IPS-11a (cell line): ENCODE data around the gene FXYD3.

ENCODE experiments used
- H3K4me3 ChIP-seq: one replicate; pipeline ENCODE4 v1.5.1; 2013; ENCODE audit warnings: low read depth, low read length, control low read depth

Gene FXYD3, protein sequence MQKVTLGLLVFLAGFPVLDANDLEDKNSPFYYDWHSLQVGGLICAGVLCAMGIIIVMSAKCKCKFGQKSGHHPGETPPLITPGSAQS

DNA sequence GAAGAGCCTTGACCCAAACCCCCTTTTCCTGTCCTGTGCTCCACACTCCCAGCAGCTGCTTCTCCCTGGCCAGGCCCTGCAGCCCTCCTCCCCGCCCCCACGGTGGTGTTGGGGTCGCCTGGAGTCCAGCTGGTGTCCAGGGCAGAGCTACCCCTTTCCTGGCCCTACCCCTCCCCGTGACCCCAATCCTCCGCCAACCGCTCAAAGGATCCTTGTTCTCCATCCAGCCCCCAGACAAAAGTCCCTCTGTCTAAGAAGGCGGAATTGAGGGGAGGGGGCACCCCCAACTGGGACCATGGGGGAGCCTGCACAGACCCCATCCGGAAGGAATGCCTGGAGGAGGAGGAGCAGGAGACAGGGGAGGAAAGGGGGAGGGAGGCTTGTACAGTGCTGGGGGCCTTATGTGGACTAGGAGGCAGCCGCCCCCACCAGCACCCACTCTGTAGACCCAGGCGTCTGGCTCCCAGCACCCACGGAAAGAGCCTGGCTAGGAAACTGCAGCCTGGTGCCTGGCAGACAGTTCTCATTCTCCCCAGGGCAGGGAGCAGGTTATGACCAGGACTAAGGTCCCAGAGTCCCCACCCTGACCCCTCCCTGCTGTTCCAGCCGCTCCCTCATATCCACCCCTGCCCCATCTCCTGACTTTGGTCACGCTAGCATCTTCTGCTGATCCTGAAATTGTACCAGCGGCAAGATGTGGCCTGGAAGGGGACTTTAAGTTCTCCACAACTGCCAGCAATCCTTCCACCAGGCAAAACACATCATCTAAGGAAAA lies at the start of gene FXYD3:
Gene FXYD3 (plus strand): TSS at position 647 of the 775 bp plus-strand sequence. CDS start 3,554 bp downstream, outside the sequence.
- no peak within 1 kb of the TSS for H3K4me3 ChIP-seq

DNA sequence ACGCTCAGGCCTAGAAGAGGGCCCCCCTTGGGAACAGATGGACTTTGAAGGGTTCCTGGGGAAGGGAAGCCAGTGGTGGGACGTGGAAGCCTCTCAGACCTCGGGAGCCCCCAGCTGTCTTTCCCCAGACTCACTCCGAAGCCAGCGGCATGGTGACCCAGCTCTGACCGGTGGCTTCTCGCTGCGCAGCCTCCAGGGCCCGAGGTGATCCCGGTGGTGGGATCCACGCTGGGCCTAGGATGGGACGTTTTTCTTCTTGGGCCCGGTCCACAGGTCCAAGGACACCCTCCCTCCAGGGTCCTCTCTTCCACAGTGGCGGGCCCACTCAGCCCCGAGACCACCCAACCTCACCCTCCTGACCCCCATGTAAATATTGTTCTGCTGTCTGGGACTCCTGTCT lies 49.5 kb upstream of the FXYD3 start:
- no peak overlapping the region for H3K4me3 ChIP-seq

DNA sequence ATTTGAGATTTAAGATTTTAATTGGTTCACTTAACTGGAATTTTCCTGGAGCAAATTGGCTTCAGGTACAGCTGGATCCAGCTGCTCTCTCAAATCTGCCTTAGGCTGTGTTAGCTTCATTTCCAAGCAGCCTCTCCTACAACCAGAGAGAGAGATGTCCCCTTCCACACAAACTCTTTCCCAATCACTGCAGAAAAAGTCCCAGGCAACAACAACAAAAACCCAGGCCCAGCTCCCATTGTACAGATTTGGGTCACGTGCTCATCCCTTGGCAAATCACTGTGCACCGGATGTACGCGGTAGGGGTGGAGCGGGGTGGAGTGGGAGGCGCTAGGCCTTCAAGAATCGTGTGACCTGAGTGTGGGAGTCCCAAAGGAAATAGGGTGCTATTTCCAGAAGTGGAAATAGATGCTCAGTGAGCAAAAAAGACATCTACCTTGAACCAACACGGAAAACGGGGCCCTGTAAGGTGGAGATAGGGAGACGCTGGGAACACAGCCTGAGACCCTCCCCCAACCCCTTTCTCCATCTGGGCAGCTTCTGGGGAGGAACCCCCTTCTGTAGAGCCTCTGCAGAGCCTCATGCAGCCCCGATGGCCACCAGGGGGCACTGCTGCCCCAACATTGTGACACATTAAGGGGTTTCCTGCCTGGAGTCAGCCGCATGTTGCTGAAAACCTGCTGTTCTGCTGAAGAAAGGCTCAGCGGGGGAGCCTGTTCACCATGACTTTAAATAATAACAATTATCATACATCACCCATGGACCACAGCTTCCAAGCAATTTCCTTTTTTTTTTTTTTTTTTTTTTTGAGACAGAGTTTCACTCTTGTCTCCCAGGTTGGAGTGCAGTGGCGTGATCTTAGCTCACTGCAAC lies 48.7 kb upstream of the FXYD3 start:
- H3K4me3 ChIP-seq: no peak overlapping the region

DNA sequence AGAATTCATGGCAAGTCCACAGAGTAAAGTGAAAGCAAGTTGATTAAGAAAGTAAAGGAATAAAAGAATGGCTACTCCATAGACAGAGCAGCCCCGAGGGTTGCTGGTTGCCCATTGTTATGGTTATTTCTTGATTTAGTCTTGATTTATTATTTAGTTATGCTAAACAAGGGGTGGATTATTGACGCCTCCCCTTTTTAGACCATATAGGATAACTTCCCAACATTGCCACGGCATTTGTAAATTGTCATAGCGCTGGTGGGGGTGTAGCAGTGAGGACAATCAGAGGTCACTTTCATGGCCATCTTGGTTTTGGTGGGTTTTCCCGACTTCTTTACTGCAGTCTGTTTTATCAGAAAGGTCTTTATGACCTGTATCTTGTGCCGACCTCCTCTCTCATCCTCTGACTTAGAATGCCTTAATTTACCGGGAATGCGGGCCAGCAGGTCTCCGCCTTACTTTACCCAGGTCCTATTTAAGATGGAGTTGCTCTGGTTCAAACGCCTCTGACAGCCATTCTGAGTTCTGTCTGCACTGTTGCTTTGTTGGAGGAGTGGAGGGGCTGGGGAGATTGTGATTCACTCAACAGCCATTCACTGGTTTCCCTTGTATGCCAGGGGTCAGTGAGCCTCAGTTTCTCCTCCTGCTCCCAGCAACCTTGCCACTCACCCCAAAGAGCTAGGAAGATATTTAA lies 46.5 kb upstream of the FXYD3 start:
- H3K4me3 ChIP-seq: no peak overlapping the region

DNA sequence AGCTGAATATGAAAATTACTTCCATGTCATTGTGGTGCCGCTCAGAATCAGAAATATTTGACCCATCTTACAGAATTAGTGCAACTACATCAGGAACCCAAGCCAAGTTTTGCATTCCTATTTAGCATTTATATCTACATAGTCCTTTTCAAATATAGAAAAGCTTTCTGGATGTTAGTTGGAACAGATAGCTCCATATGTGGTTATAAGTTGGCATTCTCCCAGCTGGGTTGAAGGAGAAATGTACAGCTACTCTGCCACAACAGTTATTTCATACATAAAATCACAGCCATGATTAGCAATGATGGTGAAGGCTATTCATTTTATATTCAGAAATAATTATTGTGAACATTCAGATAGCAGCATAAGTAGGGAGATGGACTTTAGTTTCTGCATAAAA lies 45.9 kb upstream of the FXYD3 start:
- H3K4me3 ChIP-seq: no peak overlapping the region

DNA sequence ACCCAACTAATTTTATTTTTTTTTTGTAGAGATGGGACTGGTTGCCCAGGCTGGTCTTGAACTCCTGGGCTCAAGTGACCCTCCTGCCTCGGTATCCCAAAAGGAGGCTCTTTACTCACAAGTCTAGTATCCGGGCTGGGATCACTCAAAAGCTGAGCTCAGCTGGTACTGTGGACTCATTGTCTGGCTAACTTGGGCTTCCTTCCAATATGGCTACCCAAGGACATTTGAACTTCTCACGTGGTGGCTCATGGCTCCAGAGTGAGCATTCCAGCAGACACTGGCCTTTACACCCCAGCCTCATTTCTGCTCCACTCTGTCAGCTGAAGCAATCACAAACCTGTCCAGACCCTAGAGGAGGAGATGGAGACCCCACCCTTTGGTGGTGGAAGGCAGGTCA lies 45.2 kb upstream of the FXYD3 start:
- no peak overlapping the region for H3K4me3 ChIP-seq

DNA sequence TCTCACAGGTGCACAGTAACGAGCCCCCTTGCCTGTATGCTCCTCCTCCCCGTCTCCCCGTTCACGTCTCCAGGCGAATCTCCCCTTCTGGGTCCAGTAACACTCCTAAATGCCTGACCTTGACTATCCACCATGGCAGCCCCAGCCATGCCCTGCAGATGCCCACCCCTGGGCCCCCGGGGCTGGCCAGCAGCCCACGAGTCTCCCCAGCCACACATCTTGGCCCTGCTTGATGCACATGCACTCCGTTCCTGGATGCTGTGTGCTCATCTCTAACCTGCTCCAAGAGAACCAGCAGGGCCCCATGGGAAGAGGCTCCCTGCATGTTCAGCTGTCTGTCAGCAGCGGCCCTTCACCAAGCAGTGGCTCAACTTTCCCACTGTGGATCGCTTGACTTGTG lies 42.1 kb upstream of the FXYD3 start:
- H3K4me3 ChIP-seq: no peak overlapping the region

DNA sequence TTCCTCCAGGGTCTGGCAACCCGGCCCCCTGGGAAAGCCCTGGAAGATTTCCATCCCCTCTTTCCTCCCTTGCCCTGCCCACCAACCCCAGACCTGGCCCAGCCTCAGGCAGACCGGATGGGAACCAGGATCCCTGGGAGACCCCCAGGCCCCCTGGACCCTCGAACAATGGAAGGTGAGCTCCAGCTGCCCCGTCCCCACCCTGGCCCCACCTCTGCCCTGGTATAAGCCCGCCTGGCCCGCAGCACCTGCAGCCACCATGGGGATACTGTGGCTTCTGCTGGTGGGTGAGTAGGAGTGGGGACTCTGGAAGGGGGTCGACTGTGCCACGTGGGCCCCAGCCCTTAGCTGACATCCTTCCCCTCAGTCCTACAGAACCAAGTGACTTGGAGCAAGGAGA lies 41.7 kb upstream of the FXYD3 start:
- no peak overlapping the region for H3K4me3 ChIP-seq

DNA sequence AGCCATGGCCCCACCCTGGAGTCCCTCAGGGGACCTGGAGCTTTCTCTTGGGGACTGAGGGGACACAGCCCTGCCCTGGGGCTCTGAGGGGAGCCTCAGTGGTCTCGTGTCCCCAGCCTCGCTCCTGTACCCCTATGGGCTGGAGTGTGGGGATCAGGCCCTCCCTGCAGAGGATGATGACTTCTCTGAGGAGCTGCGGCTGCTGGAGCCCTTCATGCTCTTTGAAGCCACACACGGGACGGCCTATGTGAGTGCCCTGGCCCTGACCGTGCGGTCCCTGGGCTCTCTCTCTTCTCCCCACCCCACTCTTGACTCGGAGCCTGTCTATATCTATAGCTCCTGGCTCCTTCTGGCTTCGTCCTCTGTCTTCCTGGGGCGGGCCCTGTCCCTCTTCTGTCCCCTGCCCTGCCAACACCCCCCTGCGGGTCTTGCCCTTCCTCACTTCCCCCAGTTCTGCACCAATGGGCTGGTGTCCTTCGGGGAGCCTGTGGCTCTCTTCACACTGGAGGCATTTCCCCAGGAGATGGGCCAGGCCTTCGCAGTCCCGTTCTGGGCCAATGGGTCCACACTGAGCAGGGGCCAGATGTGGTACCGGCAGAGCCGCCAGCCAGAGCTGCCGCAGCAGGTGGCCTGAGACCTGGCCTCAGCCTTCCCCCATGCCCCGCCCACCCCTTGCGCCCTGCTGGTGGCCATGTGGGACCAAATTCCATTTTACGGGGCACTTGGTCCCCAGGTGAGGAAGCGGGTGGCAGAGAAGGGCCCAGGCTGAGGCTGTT lies 41.0 kb upstream of the FXYD3 start:
- H3K4me3 ChIP-seq: no peak overlapping the region

DNA sequence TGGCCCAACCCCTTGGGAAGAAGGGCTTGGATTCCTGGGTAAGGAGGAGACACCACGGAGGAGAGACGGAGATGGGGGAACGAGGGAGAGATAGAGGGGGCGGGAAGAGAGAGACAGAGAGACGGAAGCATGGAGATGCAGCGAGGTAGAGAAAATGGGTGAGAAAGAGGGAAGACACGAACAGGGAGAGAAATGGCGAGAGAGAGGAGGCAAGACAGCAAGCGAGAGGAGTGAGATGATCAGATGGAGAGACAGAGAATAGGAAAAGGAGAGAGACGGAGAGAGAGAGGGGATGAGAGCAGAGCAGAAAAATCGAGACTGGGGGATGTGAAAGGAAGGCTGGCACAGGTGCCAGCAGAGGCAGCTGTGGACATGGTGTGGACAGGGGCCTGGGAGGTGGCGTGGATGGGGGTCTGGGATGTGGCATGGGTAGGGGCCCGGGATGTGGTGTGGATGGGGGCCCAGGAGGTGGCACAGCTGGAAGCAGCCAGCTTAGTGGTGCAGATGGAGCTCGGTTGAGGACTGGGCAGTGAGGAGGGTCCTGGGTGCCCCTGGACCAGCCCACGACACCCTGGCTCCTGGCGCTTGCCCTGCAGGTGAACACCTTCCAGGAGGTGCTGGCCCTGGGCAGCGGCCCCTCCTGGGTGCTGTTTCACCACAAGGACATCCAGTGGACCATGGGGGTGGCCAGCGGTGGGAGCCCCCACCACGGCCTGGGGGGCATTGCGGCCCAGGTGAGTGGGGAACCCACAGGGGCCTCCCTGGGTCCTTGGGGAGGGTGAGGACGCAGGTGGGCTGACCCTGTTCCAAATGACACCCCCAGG lies 40.2 kb upstream of the FXYD3 start:
- no peak overlapping the region for H3K4me3 ChIP-seq

DNA sequence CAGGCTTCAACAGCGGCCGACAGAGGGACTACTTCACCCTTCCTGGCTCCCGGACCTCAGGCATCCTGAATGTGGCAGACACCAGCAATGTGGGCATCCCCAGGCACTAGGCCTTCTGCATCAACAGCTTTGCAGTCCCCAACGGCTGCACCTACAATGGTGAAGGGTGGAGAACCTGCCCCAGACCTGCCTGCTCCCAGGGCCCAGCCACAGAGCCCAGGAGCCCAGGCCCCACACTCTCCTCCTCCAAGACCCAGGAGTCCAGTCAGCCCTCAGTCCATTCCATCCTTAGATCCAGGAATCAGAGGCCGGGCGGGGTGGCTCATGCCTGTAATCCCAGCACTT lies 39.6 kb upstream of the FXYD3 start:
- no peak overlapping the region for H3K4me3 ChIP-seq

DNA sequence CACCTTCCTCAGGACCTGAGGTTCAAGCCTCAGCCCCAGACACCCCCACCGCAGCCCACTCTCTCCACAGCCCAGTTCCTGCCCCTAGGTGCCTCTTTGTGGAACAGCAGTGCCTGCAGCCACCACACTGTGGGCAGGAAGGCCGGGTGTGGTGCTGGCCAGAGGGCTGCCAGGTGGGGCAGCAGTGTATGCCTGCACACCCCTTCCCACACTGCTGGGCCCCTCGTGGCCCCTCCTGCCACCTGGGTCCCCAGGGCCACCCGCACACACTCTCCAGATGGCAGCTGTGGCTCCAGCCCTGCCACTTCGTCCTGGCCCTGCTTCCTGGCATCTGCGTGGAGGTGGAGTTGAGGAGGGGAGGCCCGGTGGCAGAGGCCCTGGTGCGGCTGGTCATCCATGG lies 39.0 kb upstream of the FXYD3 start:
- no peak overlapping the region for H3K4me3 ChIP-seq

DNA sequence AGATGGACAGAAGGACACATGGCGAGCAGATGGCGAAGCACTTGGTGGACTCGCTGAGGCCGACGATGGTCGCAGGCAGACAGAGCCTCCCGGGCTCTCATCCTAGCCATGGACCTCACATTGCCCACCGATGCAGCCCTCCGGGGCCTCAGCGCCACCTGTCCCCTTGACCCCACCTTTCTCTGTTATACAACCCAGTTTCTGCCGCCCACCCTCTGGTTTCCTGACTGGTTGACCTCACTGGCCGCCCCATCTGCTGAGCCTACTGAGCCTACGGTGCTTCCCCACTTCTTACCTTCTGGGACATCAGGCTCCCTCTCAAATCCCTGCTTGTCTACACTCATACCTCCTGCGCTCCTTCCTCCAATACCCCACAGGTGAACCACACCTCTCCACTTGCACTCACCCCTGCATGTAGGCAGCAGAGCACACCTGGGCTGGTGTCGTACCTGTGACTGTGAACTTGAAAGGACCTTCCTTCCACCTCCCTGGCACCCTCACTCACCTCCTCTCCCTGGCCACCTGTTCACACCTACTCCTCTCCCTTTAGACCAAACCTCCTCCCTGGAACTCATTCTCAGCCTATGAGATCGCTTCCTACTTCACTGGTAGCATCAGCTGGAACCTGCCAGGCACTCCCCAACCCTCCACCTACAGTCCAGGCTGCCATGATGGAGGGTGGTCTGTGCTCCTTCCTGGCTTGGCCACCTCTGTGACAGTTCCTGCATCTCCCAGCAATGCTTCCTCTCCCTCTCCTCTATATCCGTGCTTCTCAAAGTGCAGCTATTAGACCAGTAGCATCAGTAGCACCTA lies 38.0 kb upstream of the FXYD3 start:
- no peak overlapping the region for H3K4me3 ChIP-seq

DNA sequence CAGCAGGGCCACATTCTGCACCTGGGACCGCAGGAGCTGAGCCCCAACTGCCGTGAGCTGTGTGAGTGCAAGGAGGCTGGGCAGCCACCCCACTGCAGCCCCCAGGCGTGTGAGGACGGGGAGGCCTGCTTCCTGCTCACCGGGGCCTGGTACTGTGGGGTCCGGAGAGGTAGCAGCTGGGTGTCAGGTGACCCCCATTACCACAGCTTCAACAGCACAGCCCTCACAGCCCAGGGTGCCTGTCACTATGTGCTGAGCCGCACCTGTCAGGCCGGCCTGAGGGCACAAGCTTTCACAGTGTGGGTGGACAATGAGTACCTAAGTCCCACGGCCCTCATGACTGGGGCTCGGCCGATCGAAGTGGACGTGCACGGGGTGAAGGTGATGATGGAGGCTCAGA lies 35.8 kb upstream of the FXYD3 start:
- H3K4me3 ChIP-seq: no peak overlapping the region

DNA sequence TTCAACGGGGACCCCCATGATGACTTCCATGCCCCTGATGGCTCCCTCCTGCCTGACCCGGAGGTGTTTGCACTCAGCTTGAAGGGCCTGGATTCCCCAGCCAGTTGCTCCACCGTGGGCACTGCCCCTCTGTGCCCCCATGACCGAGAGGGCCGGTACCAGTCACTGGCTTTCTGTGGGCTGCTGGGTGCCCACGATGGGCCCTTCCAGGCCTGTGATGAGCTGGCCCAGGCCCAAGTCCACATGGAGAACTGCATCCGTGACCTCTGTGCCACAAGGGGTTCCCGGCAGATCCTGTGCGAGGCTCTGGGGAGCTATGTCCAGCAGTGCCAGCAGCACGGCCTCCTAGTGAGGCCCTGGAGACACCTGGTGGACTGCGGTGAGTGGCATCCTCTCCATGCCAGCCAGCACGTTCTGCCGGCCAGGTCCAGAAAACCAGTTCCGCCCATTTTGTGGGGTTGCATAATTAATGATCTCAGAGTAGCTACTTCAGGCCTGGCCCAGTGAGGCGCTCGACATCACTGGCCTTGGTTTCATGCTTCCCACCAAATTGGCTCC lies 34.9 kb upstream of the FXYD3 start:
- H3K4me3 ChIP-seq: no peak overlapping the region

DNA sequence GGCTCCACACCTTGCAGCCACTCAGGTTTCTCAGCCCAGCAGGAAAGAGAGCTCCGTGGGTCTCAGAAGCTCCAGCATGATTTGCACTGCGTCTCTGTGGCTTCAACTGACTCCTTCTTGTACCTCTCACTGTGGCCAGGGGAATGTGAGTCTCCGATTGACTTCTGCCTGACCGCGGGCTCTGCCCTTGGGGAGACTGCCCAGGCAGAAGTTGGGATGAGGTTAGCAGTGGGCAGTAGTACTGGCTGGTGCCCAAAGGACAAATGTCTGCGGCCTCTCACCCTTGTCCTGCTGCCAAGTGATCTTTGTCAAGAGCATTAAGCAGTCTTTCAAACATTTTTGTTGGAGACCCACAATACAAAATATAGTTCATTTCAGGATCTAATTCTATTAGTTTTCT lies 34.4 kb upstream of the FXYD3 start:
- H3K4me3 ChIP-seq: no peak overlapping the region

DNA sequence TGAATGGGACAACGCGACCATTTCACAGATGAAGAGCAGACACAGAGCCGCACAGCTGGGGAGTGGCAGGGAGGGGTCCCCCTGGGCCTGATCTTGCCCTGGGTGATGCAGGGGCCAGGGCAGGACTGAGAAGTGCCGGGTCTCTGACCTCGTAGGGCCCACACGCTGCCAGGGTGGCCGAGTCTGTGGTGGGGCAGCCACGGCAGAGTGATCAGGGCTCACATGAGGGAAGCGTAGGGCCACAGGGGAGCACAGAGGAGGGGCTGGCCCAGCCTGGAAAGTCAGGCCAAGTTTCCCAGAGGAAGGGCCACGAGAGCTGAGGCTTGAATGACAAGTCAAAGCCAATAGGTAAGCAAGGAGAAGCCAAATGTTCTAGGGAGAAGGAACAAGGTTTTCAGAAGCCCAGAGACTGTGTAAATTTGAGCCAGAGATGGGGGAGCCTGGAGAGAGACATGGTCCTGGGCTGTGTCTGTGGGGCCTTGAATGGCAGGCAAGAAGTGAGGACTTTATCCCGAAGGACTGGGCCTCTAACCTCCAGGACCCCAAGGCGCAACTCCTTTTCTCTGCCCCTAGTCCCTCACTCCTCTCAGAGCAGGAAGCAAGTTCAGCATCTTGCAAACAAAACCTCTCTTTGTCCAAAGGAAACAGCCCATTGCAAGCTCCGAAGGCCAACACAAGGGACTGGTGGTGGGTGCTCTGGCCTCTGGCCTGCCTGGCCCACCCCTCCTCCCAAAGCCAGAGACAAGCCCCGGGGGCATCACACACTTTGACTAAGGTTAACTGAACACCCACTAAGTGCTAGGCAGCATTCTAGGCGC lies 31.7 kb upstream of the FXYD3 start:
- no peak overlapping the region for H3K4me3 ChIP-seq

DNA sequence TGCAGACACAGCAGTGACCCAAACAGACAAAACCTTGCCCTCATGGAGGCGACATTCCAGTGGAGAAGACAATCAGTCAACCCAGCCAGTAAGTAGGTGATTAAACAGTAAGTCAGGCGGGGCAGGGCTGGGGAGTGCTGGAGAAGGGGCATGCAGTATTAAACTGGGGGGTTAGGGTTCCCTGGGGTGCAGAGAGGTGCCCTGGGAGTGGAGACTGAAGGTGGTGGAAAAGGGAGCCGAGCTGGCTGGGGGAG lies 31.2 kb upstream of the FXYD3 start:
- no peak overlapping the region for H3K4me3 ChIP-seq
